ENCODE measurements around the gene ACR.

GRCh38 chr22:50708474-50708873 is 29.5 kb upstream of the ACR start:
- TF ChIP-seq CTCF (conservative IDR thresholded peaks at IDR 0.05 in 1 of 2, IDR thresholded peaks at IDR 0.05 in 1 of 2; ENCODE audit: extremely low read depth in 1 of 2, insufficient read depth in 1 of 2, low read depth in 1 of 2, low read length in 2 of 2): no peak
- TF ChIP-seq EZH2 (IDR thresholded peaks at IDR 0.05; ENCODE audit: borderline replicate concordance, low read length): no peak
